OCI-LY1 (cell line): ENCODE measurements around the gene OR2T8.

Experiments used
- EZH2 ChIP-seq: fragments of 200-600 bp; sonication (generic), shearing (Covaris generic); IDR thresholded peaks from 2 replicates; pipeline ENCODE4 v1.8.0; 2017; ENCODE audit warnings: borderline replicate concordance, mixed run types, mild to moderate bottlenecking, antibody characterized with exemption, low read length, moderate library complexity, mixed read lengths
- TF ChIP-seq, protein P1 (sequence below): fragments of 200-600 bp; sonication (generic), shearing (Covaris generic); IDR thresholded peaks from 2 replicates; pipeline ENCODE4 v1.5.1; 2017; ENCODE audit warnings: mild to moderate bottlenecking, antibody characterized with exemption, low read length, moderate library complexity, mixed read lengths

DNA sequence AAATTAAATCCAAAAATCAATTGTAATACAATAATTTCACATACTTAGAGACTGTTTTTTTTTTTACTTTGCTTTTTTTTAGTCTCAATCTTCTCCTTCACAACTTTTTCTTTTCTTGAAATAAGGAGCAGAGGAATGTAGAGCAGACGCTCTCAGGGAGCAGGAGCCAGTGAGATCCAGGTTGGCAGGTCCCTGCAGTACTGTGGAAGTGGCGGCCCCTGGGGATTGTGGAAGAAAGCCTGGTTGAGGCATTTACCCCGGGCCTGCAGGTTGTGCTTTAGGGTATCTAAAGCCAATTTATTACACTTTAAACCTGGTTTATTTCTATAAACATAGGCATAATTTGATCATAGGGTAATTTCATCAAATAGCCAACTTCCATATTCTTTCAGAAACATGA, 3.9 kb downstream of the OR2T8 start:
- TF ChIP-seq, protein P1, sequence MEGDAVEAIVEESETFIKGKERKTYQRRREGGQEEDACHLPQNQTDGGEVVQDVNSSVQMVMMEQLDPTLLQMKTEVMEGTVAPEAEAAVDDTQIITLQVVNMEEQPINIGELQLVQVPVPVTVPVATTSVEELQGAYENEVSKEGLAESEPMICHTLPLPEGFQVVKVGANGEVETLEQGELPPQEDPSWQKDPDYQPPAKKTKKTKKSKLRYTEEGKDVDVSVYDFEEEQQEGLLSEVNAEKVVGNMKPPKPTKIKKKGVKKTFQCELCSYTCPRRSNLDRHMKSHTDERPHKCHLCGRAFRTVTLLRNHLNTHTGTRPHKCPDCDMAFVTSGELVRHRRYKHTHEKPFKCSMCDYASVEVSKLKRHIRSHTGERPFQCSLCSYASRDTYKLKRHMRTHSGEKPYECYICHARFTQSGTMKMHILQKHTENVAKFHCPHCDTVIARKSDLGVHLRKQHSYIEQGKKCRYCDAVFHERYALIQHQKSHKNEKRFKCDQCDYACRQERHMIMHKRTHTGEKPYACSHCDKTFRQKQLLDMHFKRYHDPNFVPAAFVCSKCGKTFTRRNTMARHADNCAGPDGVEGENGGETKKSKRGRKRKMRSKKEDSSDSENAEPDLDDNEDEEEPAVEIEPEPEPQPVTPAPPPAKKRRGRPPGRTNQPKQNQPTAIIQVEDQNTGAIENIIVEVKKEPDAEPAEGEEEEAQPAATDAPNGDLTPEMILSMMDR: no peak
- TF ChIP-seq EZH2: no peak
